Mammary epithelial cell (primary cell): ENCODE results near the gene BPIFB6.

Experiments
- EZH2 ChIP-seq: IDR thresholded peaks from 2 replicates; pipeline ENCODE4 v1.6.1; 2012; ENCODE audit warnings: low read length, inconsistent platforms, borderline replicate concordance
- TF ChIP-seq, protein P1 (sequence below), 2 donors: IDR thresholded peaks in 1 of 2; conservative IDR thresholded peaks in 1 of 2; 2 replicates each; pipeline ENCODE4 v1.5.1; 2011 to 2012; ENCODE audit warnings: inconsistent platforms in 2 of 2, low read length in 2 of 2, mild to moderate bottlenecking in 2 of 2, control low read depth in 1 of 2, low read depth in 1 of 2; ENCODE audit not compliant: insufficient read depth in 1 of 2; ENCODE audit errors: extremely low read depth in 1 of 2

GRCh38 chr20:33018169-33018931 lies 13.1 kb upstream of the BPIFB6 start:
- TF ChIP-seq, protein P1, sequence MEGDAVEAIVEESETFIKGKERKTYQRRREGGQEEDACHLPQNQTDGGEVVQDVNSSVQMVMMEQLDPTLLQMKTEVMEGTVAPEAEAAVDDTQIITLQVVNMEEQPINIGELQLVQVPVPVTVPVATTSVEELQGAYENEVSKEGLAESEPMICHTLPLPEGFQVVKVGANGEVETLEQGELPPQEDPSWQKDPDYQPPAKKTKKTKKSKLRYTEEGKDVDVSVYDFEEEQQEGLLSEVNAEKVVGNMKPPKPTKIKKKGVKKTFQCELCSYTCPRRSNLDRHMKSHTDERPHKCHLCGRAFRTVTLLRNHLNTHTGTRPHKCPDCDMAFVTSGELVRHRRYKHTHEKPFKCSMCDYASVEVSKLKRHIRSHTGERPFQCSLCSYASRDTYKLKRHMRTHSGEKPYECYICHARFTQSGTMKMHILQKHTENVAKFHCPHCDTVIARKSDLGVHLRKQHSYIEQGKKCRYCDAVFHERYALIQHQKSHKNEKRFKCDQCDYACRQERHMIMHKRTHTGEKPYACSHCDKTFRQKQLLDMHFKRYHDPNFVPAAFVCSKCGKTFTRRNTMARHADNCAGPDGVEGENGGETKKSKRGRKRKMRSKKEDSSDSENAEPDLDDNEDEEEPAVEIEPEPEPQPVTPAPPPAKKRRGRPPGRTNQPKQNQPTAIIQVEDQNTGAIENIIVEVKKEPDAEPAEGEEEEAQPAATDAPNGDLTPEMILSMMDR (conservative IDR thresholded peaks at IDR 0.05 in 1 of 2, IDR thresholded peaks at IDR 0.05 in 1 of 2; ENCODE audit: extremely low read depth in 1 of 2, insufficient read depth in 1 of 2, low read depth in 1 of 2, low read length in 2 of 2) = no peak
- TF ChIP-seq EZH2 = no peak
